H1 (cell line): ENCODE results near the gene ACSL3. TPM values are rescaled to one million over a fixed set of nuclear protein-coding genes. Genes with fewer than 3 reads are reported as not detected.

ENCODE experiments used
- CTCF ChIA-PET: fragments of 300-600 bp; sonication (Branson Sonifier 250); formaldehyde crosslinking; loops from one replicate; lab custom pipeline; 2021; ENCODE audit not compliant: partially characterized antibody; lab: Charles Lee
- POLR2A ChIA-PET: fragments of 300-600 bp; sonication (Branson Sonifier 250); formaldehyde crosslinking; loops from one replicate; lab custom pipeline; 2021; ENCODE audit warnings: inconsistent platforms; ENCODE audit not compliant: partially characterized antibody; lab: Charles Lee
- DNase-seq, 2 experiments: peaks; one replicate each; pipeline versions ENCODE4 v3.0.0 to v3.0.0-alpha.2; 2010 to 2022; ENCODE audit warnings: low spot score in 2 of 2, low read depth in 1 of 2, mixed read lengths in 1 of 2
- FAIRE-seq: peaks from 2 replicates; lab custom pipeline; 2011; peaks lifted over from hg19 to GRCh38; lab: Jason Lieb, UNC
- H2AFZ ChIP-seq: 2 replicates; pipeline ENCODE4 v1.8.1; 2012; ENCODE audit warnings: low read length, inconsistent platforms
- H2AK5ac ChIP-seq: 2 replicates; pipeline ENCODE4 v1.6.1; 2013; ENCODE audit warnings: low read depth, low read length
- H2BK120ac ChIP-seq: replicated peaks from 2 replicates; pipeline ENCODE3; 2013; ENCODE audit warnings: low read depth, low read length, inconsistent platforms
- H2BK12ac ChIP-seq: 2 replicates; pipeline ENCODE4 v1.6.1; 2013; ENCODE audit warnings: low read depth, low read length
- H2BK15ac ChIP-seq: 2 replicates; pipeline ENCODE4 v1.6.1; 2013; ENCODE audit warnings: low read length
- H2BK20ac ChIP-seq: 2 replicates; pipeline ENCODE4 v1.6.1; 2013; ENCODE audit warnings: low read length
- H2BK5ac ChIP-seq: 2 replicates; pipeline ENCODE4 v1.6.1; 2013; ENCODE audit warnings: low read depth, low read length
- H3K14ac ChIP-seq: 2 replicates; pipeline ENCODE4 v1.6.1; 2013; ENCODE audit warnings: inconsistent platforms; ENCODE audit not compliant: insufficient read length
- H3K18ac ChIP-seq: 2 replicates; pipeline ENCODE4 v1.6.1; 2013; ENCODE audit warnings: low read length; ENCODE audit errors: extremely low read depth
- H3K23ac ChIP-seq: 2 replicates; pipeline ENCODE4 v1.6.1; 2013; ENCODE audit warnings: inconsistent platforms; ENCODE audit not compliant: insufficient read length
- H3K23me2 ChIP-seq: 2 replicates; pipeline ENCODE4 v1.6.1; 2013; ENCODE audit warnings: low read depth, low read length
- H3K27ac ChIP-seq: 2 replicates; pipeline ENCODE4 v1.6.1; 2011; ENCODE audit warnings: low read depth, low read length, inconsistent platforms
- H3K27me3 ChIP-seq, 4 experiments: replicated peaks in 1 of 4; 1 replicate in 1 of 4; 2 replicates in 3 of 4; pipeline versions ENCODE4 v1.6.1 to v1.8.1; 2011 to 2013; ENCODE audit warnings: low read length in 3 of 4, mild to moderate bottlenecking in 3 of 4, inconsistent platforms in 2 of 4, mixed read lengths in 2 of 4, moderate library complexity in 1 of 4; ENCODE audit not compliant: control insufficient read depth in 3 of 4, insufficient read depth in 3 of 4; ENCODE audit errors: extremely low read depth in 1 of 4
- H3K36me3 ChIP-seq, 4 experiments: 2 replicates each; pipeline versions ENCODE4 v1.6.1 to v1.8.1; 2011 to 2013; ENCODE audit warnings: mild to moderate bottlenecking in 4 of 4, low read length in 3 of 4, moderate library complexity in 2 of 4, control low read depth in 1 of 4, inconsistent platforms in 1 of 4; ENCODE audit not compliant: insufficient read depth in 4 of 4, control insufficient read depth in 2 of 4
- H3K4ac ChIP-seq: replicated peaks from 2 replicates; pipeline ENCODE3; 2013; ENCODE audit warnings: low read length, low read depth, mixed read lengths, inconsistent platforms; ENCODE audit not compliant: insufficient read length
- H3K4me1 ChIP-seq, 4 experiments: replicated peaks in 1 of 4; 1 replicate in 1 of 4; 2 replicates in 3 of 4; pipeline versions ENCODE4 v1.6.1 to v1.8.1; 2011 to 2013; ENCODE audit warnings: low read length in 3 of 4, inconsistent platforms in 2 of 4, mixed read lengths in 1 of 4; ENCODE audit not compliant: insufficient read depth in 4 of 4, control insufficient read depth in 3 of 4
- H3K4me2 ChIP-seq, 2 experiments: 2 replicates each; pipeline versions ENCODE4 v1.6.1 to v1.8.1; 2011 to 2013; ENCODE audit warnings: low read depth in 2 of 2, low read length in 2 of 2, control low read depth in 1 of 2, inconsistent platforms in 1 of 2, mild to moderate bottlenecking in 1 of 2; ENCODE audit not compliant: insufficient read depth in 1 of 2
- H3K4me3 ChIP-seq, 4 experiments: fragments of 200-600, 300-600 bp in 1 of 4; sonication (generic), shearing (Covaris generic), sonication (Bioruptor Twin) in 1 of 4; 2 replicates each; pipeline versions ENCODE4 v1.5.1 to v1.8.1; 2011 to 2016; ENCODE audit warnings: low read length in 4 of 4, low read depth in 3 of 4, control low read depth in 2 of 4, inconsistent platforms in 2 of 4, mild to moderate bottlenecking in 2 of 4, mixed read lengths in 1 of 4, moderate library complexity in 1 of 4; ENCODE audit not compliant: insufficient read depth in 2 of 4; ENCODE audit errors: extremely low read depth in 1 of 4
- H3K56ac ChIP-seq: replicated peaks from 2 replicates; pipeline ENCODE3; 2013; ENCODE audit warnings: low read depth, mild to moderate bottlenecking, mixed read lengths, low read length, inconsistent platforms; ENCODE audit not compliant: insufficient read length
- H3K79me1 ChIP-seq: 2 replicates; pipeline ENCODE4 v1.6.1; 2013; ENCODE audit warnings: low read depth, low read length, control low read depth
- H3K79me2 ChIP-seq, 2 experiments: 2 replicates each; pipeline versions ENCODE4 v1.6.1 to v1.8.1; 2012 to 2013; ENCODE audit warnings: low read length in 2 of 2, mild to moderate bottlenecking in 2 of 2, inconsistent platforms in 1 of 2; ENCODE audit not compliant: insufficient read depth in 2 of 2, control insufficient read depth in 1 of 2
- H3K9ac ChIP-seq, 4 experiments: replicated peaks in 1 of 4; 1 replicate in 1 of 4; 2 replicates in 3 of 4; pipeline versions ENCODE4 v1.6.1 to v1.8.1; 2011 to 2013; ENCODE audit warnings: low read depth in 3 of 4, low read length in 3 of 4, control low read depth in 2 of 4, mild to moderate bottlenecking in 2 of 4, moderate library complexity in 2 of 4, inconsistent platforms in 1 of 4; ENCODE audit errors: extremely low read depth in 1 of 4
- H3K9me3 ChIP-seq, 2 experiments: 2 replicates each; pipeline versions ENCODE4 v1.6.1 to v1.8.1; 2012 to 2013; ENCODE audit warnings: mild to moderate bottlenecking in 2 of 2, moderate library complexity in 2 of 2, control low read depth in 1 of 2, inconsistent platforms in 1 of 2, low read depth in 1 of 2, low read length in 1 of 2, mixed read lengths in 1 of 2; ENCODE audit not compliant: insufficient read depth in 2 of 2
- H4K20me1 ChIP-seq, 2 experiments: replicated peaks in 1 of 2; 2 replicates each; pipeline versions ENCODE3 to v1.8.1; 2011 to 2013; ENCODE audit warnings: inconsistent platforms in 2 of 2, low read length in 2 of 2, mild to moderate bottlenecking in 1 of 2; ENCODE audit not compliant: insufficient read depth in 2 of 2, control insufficient read depth in 1 of 2
- H4K5ac ChIP-seq: 2 replicates; pipeline ENCODE4 v1.6.1; 2013; ENCODE audit warnings: low read length, low read depth, mixed read lengths, inconsistent platforms; ENCODE audit not compliant: insufficient read length
- H4K8ac ChIP-seq: 2 replicates; pipeline ENCODE4 v1.8.0; 2013; ENCODE audit warnings: mild to moderate bottlenecking, moderate library complexity, low read length, inconsistent platforms; ENCODE audit not compliant: insufficient read depth; ENCODE audit errors: extremely low read depth
- H4K91ac ChIP-seq: replicated peaks from 2 replicates; pipeline ENCODE3; 2013; ENCODE audit warnings: low read length, mixed read lengths, inconsistent platforms; ENCODE audit not compliant: insufficient read length
- BACH1 ChIP-seq: IDR thresholded peaks from 2 replicates; pipeline ENCODE4 v1.6.1; 2012; ENCODE audit warnings: low read length, improper control_type of control experiment
- BRCA1 ChIP-seq: IDR thresholded peaks from 2 replicates; pipeline ENCODE4 v1.6.1; 2012; ENCODE audit warnings: low read depth, low read length, improper control_type of control experiment
- CREB1 ChIP-seq: IDR thresholded peaks from 2 replicates; pipeline ENCODE4 v1.6.1; 2012; ENCODE audit warnings: inconsistent platforms
- RBBP5 ChIP-seq: IDR thresholded peaks from 2 replicates; pipeline ENCODE4 v1.7.1; 2012; ENCODE audit warnings: low read depth, mild to moderate bottlenecking, inconsistent platforms, low read length, moderate library complexity, borderline replicate concordance
- RFX5 ChIP-seq: IDR thresholded peaks from 2 replicates; pipeline ENCODE4 v1.6.1; 2011; ENCODE audit warnings: low read depth, low read length, improper control_type of control experiment, borderline replicate concordance
- SAP30 ChIP-seq: fragments of 300-600 bp; sonication (generic); IDR thresholded peaks from 2 replicates; pipeline ENCODE4 v1.7.1; 2012; ENCODE audit warnings: low read length, moderate library complexity, mild to moderate bottlenecking, inconsistent platforms; ENCODE audit not compliant: insufficient read depth, insufficient replicate concordance
- SIN3A ChIP-seq, 2 experiments: IDR thresholded peaks in 1 of 2; conservative IDR thresholded peaks in 1 of 2; 2 replicates each; pipeline ENCODE4 v1.6.1; 2011 to 2012; ENCODE audit warnings: low read length in 2 of 2, improper control_type of control experiment in 1 of 2, low read depth in 1 of 2, mild to moderate bottlenecking in 1 of 2
- SIRT6 ChIP-seq: IDR thresholded peaks from one replicate; pipeline ENCODE4 v1.7.1; 2012; ENCODE audit warnings: low read length, inconsistent platforms
- ZNF274 ChIP-seq: IDR thresholded peaks from 2 replicates; pipeline ENCODE4 v1.7.0; 2012; ENCODE audit warnings: low read length, borderline replicate concordance; ENCODE audit errors: extremely low read depth
- WGBS, 2 experiments: shearing (Covaris generic) in 1 of 2; methylation state at CpG; one replicate each; pipeline versions ENCODE4 v1.1.6 to v1.1.7; 2013 to 2015; ENCODE audit warnings: low lambda C conversion rate in 2 of 2, mixed read lengths in 2 of 2, inconsistent platforms in 1 of 2, low coverage in 1 of 2, missing lambda C conversion rate in 1 of 2; ENCODE audit not compliant: insufficient replicate concordance in 2 of 2, insufficient coverage in 1 of 2, insufficient read length in 1 of 2; ENCODE audit errors: extremely low coverage in 1 of 2, missing lambda C conversion rate in 1 of 2; 5-methylcytosine and 5-hydroxymethylcytosine counted together
- polyA plus RNA-seq, 7 experiments: library from polyadenylated mRNA; depleted of rRNA in 3 of 7; stranded (reverse) in 5 of 7; unstranded in 2 of 7; fragments of >200 nt in 5 of 7; fragments of 200-250 nt in 2 of 7; gene quantifications; 1 replicate in 5 of 7; 2 replicates in 1 of 7; 4 replicates in 1 of 7; pipeline versions ENCODE4 v1.2.1 to v1.2.3, GENCODE V29; 2011 to 2013; ENCODE audit warnings: missing spikeins in 2 of 7, mixed read lengths in 2 of 7
- total RNA-seq: library from RNA; stranded (reverse); fragmentation: NEBNext Ultra II Directional; extraction: Animal tissue kit (Norgen Biotek cat#: 25700); gene quantifications from 2 replicates; pipeline ENCODE4 v1.2.1, GENCODE V29; 2021
- TF ChIP-seq, protein P1 (sequence below): IDR thresholded peaks from 2 replicates; pipeline ENCODE4 v1.6.1; 2011; ENCODE audit warnings: low read length, improper control_type of control experiment
- TF ChIP-seq, protein P2 (sequence below): IDR thresholded peaks from 2 replicates; pipeline ENCODE4 v1.6.1; 2012; ENCODE audit warnings: inconsistent platforms

ACSL3 gene
- total and polyA plus RNA-seq, 2 of the 8 experiments (the other 6 are each of a cell fraction or from before 2014, with no cell fraction given), result 37.5 to 98.1 TPM

GRCh38 chr2:222930862-222931261 is 70.0 kb downstream of the ACSL3 start:
- no peak overlapping the region for H3K27ac ChIP-seq
- H2BK15ac ChIP-seq, result no peak overlapping the region
- 92% methylated on average over 2 of the region's 2 CpGs; no CpG with 5 or more reads in 1 of the 2 experiments for WGBS, 2 experiments
- no peak overlapping the region for H4K8ac ChIP-seq
- no peak overlapping the region for H3K9ac ChIP-seq
- H3K18ac ChIP-seq, result no peak overlapping the region
- H3K14ac ChIP-seq, result no peak overlapping the region
- H2BK20ac ChIP-seq, result no peak overlapping the region
- H4K20me1 ChIP-seq, result peaks cover 0 to 1% of the 10 kb centered on the region in 2 experiments
- no peak overlapping the region for H2AK5ac ChIP-seq
- H2BK12ac ChIP-seq, result no peak overlapping the region
- H2BK5ac ChIP-seq, result no peak overlapping the region
- H3K4me1 ChIP-seq, result no peaks in the 10 kb centered on the region
- no peaks in the 10 kb centered on the region for H3K9me3 ChIP-seq
- FAIRE-seq, result no peak
- no peak overlapping the region for H4K91ac ChIP-seq
- POLR2A ChIA-PET, result no interaction called here
- no peak for TF ChIP-seq SIN3A (conservative IDR thresholded peaks at IDR 0.05 in 1 of 2, IDR thresholded peaks at IDR 0.05 in 1 of 2; ENCODE audit: low read depth in 1 of 2, low read length in 2 of 2)
- TF ChIP-seq, protein P1, sequence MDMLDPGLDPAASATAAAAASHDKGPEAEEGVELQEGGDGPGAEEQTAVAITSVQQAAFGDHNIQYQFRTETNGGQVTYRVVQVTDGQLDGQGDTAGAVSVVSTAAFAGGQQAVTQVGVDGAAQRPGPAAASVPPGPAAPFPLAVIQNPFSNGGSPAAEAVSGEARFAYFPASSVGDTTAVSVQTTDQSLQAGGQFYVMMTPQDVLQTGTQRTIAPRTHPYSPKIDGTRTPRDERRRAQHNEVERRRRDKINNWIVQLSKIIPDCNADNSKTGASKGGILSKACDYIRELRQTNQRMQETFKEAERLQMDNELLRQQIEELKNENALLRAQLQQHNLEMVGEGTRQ, result no peak
- TF ChIP-seq RBBP5, result no peak
- no peak for TF ChIP-seq ZNF274
- TF ChIP-seq BRCA1, result no peak
- no peak for TF ChIP-seq SIRT6
- TF ChIP-seq, protein P2, sequence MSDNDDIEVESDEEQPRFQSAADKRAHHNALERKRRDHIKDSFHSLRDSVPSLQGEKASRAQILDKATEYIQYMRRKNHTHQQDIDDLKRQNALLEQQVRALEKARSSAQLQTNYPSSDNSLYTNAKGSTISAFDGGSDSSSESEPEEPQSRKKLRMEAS, result no peak
- no peak for TF ChIP-seq CREB1
- TF ChIP-seq SAP30, result no peak
- no peak for TF ChIP-seq BACH1
- TF ChIP-seq RFX5, result no peak
- no peak overlapping the region for H3K4me3 ChIP-seq
- no peak overlapping the region for H3K4me2 ChIP-seq
- no peak overlapping the region for H2BK120ac ChIP-seq
- H3K23me2 ChIP-seq, result no peaks in the 10 kb centered on the region
- H3K23ac ChIP-seq, result no peak overlapping the region
- no peak overlapping the region for H3K56ac ChIP-seq
- H3K79me2 ChIP-seq, result no peaks in the 10 kb centered on the region
- H3K36me3 ChIP-seq, result peaks cover 9 to 56% (median 30%) of the 10 kb centered on the region in 4 experiments
- no peaks in the 10 kb centered on the region; the same call in 1 of the 2 replicates for H3K79me1 ChIP-seq
- CTCF ChIA-PET, result interaction anchor here (0.7 to 1.5 kb wide), 8 partner anchors 8 to 236 kb away, joined by 3 to 10 read pairs (median 4); no protein-coding TSS in a partner anchor
- no peak overlapping the region for H4K5ac ChIP-seq
- H3K27me3 ChIP-seq, result no peaks in the 10 kb centered on the region
- no peak overlapping the region for H2AFZ ChIP-seq
- DNase-seq, result no peak
- H3K4ac ChIP-seq, result no peak overlapping the region
